Large intestine (tissue), 3 donors: Measurements from ENCODE around the gene FANCE. TPM values are rescaled to one million over a fixed set of nuclear protein-coding genes. Genes with fewer than 3 reads are reported as not detected.

ENCODE experiments used
- DNase-seq, 2 donors: peaks; one replicate each; pipeline versions ENCODE4 v3.0.0 to v3.0.0-alpha.2; 2013
- H3K27ac ChIP-seq: one replicate; pipeline ENCODE4 v1.5.1; 2013; ENCODE audit warnings: low read length
- H3K27me3 ChIP-seq: 2 replicates; pipeline ENCODE4 v1.6.1; 2013; ENCODE audit warnings: low read length; ENCODE audit not compliant: control insufficient read depth, insufficient read depth
- H3K36me3 ChIP-seq: 2 replicates; pipeline ENCODE4 v1.6.1; 2013; ENCODE audit warnings: low read length; ENCODE audit not compliant: control insufficient read depth, insufficient read depth
- H3K4me1 ChIP-seq: one replicate; pipeline ENCODE4 v1.6.1; 2013; ENCODE audit warnings: low read length; ENCODE audit not compliant: control insufficient read depth, insufficient read depth
- H3K4me3 ChIP-seq: one replicate; pipeline ENCODE4 v1.5.1; 2013; ENCODE audit warnings: low read length
- H3K9me3 ChIP-seq: one replicate; pipeline ENCODE4 v1.6.1; 2013; ENCODE audit warnings: mild to moderate bottlenecking, low read depth, low read length, moderate library complexity; ENCODE audit not compliant: control insufficient read depth
- whole genome bisulfite sequencing: methylation state at CpG from one replicate; pipeline ENCODE4 v1.1.5; 2013; ENCODE audit warnings: low lambda C conversion rate; ENCODE audit not compliant: insufficient coverage; 5-methylcytosine and 5-hydroxymethylcytosine counted together
- polyA plus RNA-seq: library from polyadenylated mRNA; unstranded; fragments of 120-200 nt; gene quantifications from one replicate; pipeline ENCODE4 v1.2.1, GENCODE V29; 2013

Gene FANCE
- polyA plus RNA-seq, 1 donor = 9.6 TPM

GRCh38 chr6:35484921-35485392 is 32.8 kb downstream of the FANCE start:
- no peak for DNase-seq
- H3K27me3 ChIP-seq = no peaks in the 10 kb centered on the region

GRCh38 chr6:35485402-35485877 is 33.3 kb downstream of the FANCE start:
- Histone ChIP-seq H3K9me3 (no peaks in the 10 kb centered on the region), H3K27me3 (no peaks in the 10 kb centered on the region), H3K4me3 (no peak overlapping the region), H3K4me1 (peaks cover 45% of the 10 kb centered on the region), H3K27ac (peak overlapping the region; percentile 64), H3K36me3 (peaks cover 44% of the 10 kb centered on the region)
- DNase-seq = peak; percentile 55 to 72
- WGBS = no CpG with 5 or more reads among the region's 11 CpGs

More at GRCh38 chr6:35484921-35485392, 32.8 kb downstream of the FANCE start:
- Histone ChIP-seq H3K4me1 (peaks cover 40% of the 10 kb centered on the region), H3K36me3 (peaks cover 49% of the 10 kb centered on the region), H3K27ac (no peak overlapping the region), H3K4me3 (no peak overlapping the region), H3K9me3 (no peaks in the 10 kb centered on the region)
- WGBS = no CpG with 5 or more reads among the region's 7 CpGs

GRCh38 chr6:35486005-35486925 is 34.1 kb downstream of the FANCE start:
- no CpG with 5 or more reads among the region's 61 CpGs for WGBS
- Histone ChIP-seq H3K27ac (peak overlapping the region; percentile 64), H3K36me3 (peaks cover 38% of the 10 kb centered on the region), H3K4me3 (no peak overlapping the region), H3K9me3 (no peaks in the 10 kb centered on the region), H3K4me1 (peaks cover 53% of the 10 kb centered on the region), H3K27me3 (no peaks in the 10 kb centered on the region)
- peak; percentile 82 to 94 for DNase-seq

GRCh38 chr6:35487658-35488516 is 35.7 kb downstream of the FANCE start:
- no CpG with 5 or more reads among the region's 9 CpGs for WGBS
- peaks cover 28% of the 10 kb centered on the region for H3K36me3 ChIP-seq
- DNase-seq = peak in 1 of 2 donors; percentile 73
- no peak overlapping the region for H3K4me3 ChIP-seq
- H3K27ac ChIP-seq = peak overlapping the region; percentile 54
- H3K4me1 ChIP-seq = peaks cover 69% of the 10 kb centered on the region
- no peaks in the 10 kb centered on the region for H3K27me3 ChIP-seq
- H3K9me3 ChIP-seq = no peaks in the 10 kb centered on the region

GRCh38 chr6:35488517-35488862 is 36.4 kb downstream of the FANCE start:
- peak overlapping the region; percentile 54 for H3K27ac ChIP-seq

GRCh38 chr6:35489066-35489465 is 36.9 kb downstream of the FANCE start:
- Histone ChIP-seq H3K4me3 (no peak overlapping the region), H3K27me3 (no peaks in the 10 kb centered on the region), H3K27ac (peak overlapping the region; percentile 57), H3K36me3 (peaks cover 21% of the 10 kb centered on the region), H3K4me1 (peaks cover 80% of the 10 kb centered on the region), H3K9me3 (no peaks in the 10 kb centered on the region)
- no peak for DNase-seq
- WGBS = no CpG with 5 or more reads among the region's 1 CpG

More at GRCh38 chr6:35488517-35488862, 36.4 kb downstream of the FANCE start:
- WGBS = no CpG with 5 or more reads among the region's 9 CpGs
- Histone ChIP-seq H3K27me3 (no peaks in the 10 kb centered on the region), H3K4me1 (peaks cover 75% of the 10 kb centered on the region), H3K9me3 (no peaks in the 10 kb centered on the region), H3K36me3 (peaks cover 24% of the 10 kb centered on the region), H3K4me3 (no peak overlapping the region)
- DNase-seq = no peak

- Histone ChIP-seq H3K27me3 (no peaks in the 10 kb centered on the region), H3K4me3 (peak overlapping the region; percentile 8), H3K36me3 (peaks cover 10% of the 10 kb centered on the region), H3K9me3 (no peaks in the 10 kb centered on the region), H3K27ac (peak overlapping the region; percentile 60), H3K4me1 (peaks cover 88% of the 10 kb centered on the region)
- DNase-seq = peak in 1 of 2 donors; percentile 64
- WGBS = no CpG with 5 or more reads among the region's 28 CpGs
Measured at GRCh38 chr6:35489995-35490791, 38.1 kb downstream of the FANCE start.

GRCh38 chr6:35490821-35491557 is 38.9 kb downstream of the FANCE start:
- H3K4me3 ChIP-seq = peak overlapping the region; percentile 8
- no peaks in the 10 kb centered on the region for H3K9me3 ChIP-seq
- H3K27ac ChIP-seq = peak overlapping the region; percentile 60
- WGBS = no CpG with 5 or more reads among the region's 8 CpGs
- no peak for DNase-seq
- H3K27me3 ChIP-seq = no peaks in the 10 kb centered on the region
- peaks cover 84% of the 10 kb centered on the region for H3K4me1 ChIP-seq
- H3K36me3 ChIP-seq = peaks cover 4% of the 10 kb centered on the region

GRCh38 chr6:35491558-35492257 is 39.6 kb downstream of the FANCE start:
- H3K27ac ChIP-seq = peak overlapping the region; percentile 60
- no peaks in the 10 kb centered on the region for H3K27me3 ChIP-seq
- DNase-seq = no peak
- no peaks in the 10 kb centered on the region for H3K9me3 ChIP-seq
- H3K4me1 ChIP-seq = peaks cover 76% of the 10 kb centered on the region
- H3K36me3 ChIP-seq = peaks cover 3% of the 10 kb centered on the region
- H3K4me3 ChIP-seq = no peak overlapping the region
- WGBS = no CpG with 5 or more reads among the region's 5 CpGs
